ENCODE measurements around the gene VAV2.

The VAV2 gene

GRCh38 chr9:133995012-133995896 is 3.1 kb upstream of the VAV2 start:
- Histone ChIP-seq H3K36me3 (ENCODE audit: control insufficient read depth, insufficient read depth, low read length) (no peaks in the 10 kb centered on the region), H3K4me1 (peaks cover 4% of the 10 kb centered on the region), H3K9ac (no peak overlapping the region), H3K4me3 (ENCODE audit: low read depth, low read length) (no peak overlapping the region), H3K27me3 (ENCODE audit: control insufficient read depth, insufficient read depth, low read length) (no peaks in the 10 kb centered on the region), H3K4me2 (ENCODE audit: low read length) (no peak overlapping the region), H3K9me3 (ENCODE audit: control insufficient read depth, low read length) (no peaks in the 10 kb centered on the region), H3K27ac (no peak overlapping the region), H2AFZ (no peak overlapping the region), H3K79me2 (peaks cover 2% of the 10 kb centered on the region)
- TF ChIP-seq, protein P1, sequence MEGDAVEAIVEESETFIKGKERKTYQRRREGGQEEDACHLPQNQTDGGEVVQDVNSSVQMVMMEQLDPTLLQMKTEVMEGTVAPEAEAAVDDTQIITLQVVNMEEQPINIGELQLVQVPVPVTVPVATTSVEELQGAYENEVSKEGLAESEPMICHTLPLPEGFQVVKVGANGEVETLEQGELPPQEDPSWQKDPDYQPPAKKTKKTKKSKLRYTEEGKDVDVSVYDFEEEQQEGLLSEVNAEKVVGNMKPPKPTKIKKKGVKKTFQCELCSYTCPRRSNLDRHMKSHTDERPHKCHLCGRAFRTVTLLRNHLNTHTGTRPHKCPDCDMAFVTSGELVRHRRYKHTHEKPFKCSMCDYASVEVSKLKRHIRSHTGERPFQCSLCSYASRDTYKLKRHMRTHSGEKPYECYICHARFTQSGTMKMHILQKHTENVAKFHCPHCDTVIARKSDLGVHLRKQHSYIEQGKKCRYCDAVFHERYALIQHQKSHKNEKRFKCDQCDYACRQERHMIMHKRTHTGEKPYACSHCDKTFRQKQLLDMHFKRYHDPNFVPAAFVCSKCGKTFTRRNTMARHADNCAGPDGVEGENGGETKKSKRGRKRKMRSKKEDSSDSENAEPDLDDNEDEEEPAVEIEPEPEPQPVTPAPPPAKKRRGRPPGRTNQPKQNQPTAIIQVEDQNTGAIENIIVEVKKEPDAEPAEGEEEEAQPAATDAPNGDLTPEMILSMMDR (IDR thresholded peaks at IDR 0.05), result no peak

DNA sequence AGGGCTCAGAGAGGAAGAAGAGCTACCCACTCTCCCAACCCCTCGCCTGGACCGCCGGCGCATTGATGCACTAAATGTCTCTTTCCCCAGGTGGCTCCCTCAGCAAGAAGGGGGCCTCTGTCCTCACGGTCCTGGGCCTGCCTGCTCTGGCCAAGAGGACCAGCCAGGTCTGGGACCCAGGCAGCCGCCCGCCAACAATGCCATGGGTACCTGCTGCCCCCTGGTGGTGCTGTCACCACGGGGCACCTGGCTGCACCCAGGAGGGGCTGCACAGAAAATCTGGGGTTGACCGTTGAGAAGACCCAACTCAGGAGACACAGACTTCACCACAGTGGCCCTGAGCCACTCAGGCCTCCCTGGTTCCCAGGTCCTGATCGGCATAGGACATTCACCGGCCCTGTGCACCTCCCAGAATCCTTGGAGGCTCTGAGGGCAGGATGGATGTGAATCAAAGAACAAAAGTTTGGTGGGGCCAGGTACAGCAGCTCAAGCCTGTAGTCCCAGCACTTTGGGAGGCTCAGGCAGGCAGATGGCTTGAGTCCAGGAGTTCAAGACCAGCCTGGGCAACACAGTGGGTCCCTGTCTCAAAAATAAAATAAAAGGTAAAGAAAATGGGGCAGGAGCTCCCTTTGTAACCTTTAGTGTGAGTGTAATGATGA is 2.4 kb upstream of the VAV2 start:
- H3K79me2 ChIP-seq, result peaks cover 2% of the 10 kb centered on the region
- no peak overlapping the region for H3K9ac ChIP-seq
- no peaks in the 10 kb centered on the region for H3K27me3 ChIP-seq (ENCODE audit: control insufficient read depth, insufficient read depth, low read length)
- TF ChIP-seq, protein P1 (IDR thresholded peaks at IDR 0.05), result peak; percentile 93
- H3K27ac ChIP-seq, result no peak overlapping the region
- no peaks in the 10 kb centered on the region for H3K36me3 ChIP-seq (ENCODE audit: control insufficient read depth, insufficient read depth, low read length)
- H3K9me3 ChIP-seq (ENCODE audit: control insufficient read depth, low read length), result no peaks in the 10 kb centered on the region
- peaks cover 4% of the 10 kb centered on the region for H3K4me1 ChIP-seq
- no peak overlapping the region for H3K4me3 ChIP-seq (ENCODE audit: low read depth, low read length)
- H2AFZ ChIP-seq, result no peak overlapping the region
- H3K4me2 ChIP-seq (ENCODE audit: low read length), result no peak overlapping the region

GRCh38 chr9:133993635-133994253 is 1.6 kb upstream of the VAV2 start:
- Histone ChIP-seq H3K4me3 (ENCODE audit: low read depth, low read length) (peak overlapping the region; percentile 88), H3K36me3 (ENCODE audit: control insufficient read depth, insufficient read depth, low read length) (no peaks in the 10 kb centered on the region), H3K79me2 (peaks cover 2% of the 10 kb centered on the region), H3K9me3 (ENCODE audit: control insufficient read depth, low read length) (no peaks in the 10 kb centered on the region), H2AFZ (peak overlapping the region; percentile 85), H3K27ac (no peak overlapping the region), H3K27me3 (ENCODE audit: control insufficient read depth, insufficient read depth, low read length) (no peaks in the 10 kb centered on the region), H3K4me2 (ENCODE audit: low read length) (peak overlapping the region; percentile 99), H3K9ac (no peak overlapping the region), H3K4me1 (peaks cover 4% of the 10 kb centered on the region)
- TF ChIP-seq, protein P1 (IDR thresholded peaks at IDR 0.05), result no peak

DNA sequence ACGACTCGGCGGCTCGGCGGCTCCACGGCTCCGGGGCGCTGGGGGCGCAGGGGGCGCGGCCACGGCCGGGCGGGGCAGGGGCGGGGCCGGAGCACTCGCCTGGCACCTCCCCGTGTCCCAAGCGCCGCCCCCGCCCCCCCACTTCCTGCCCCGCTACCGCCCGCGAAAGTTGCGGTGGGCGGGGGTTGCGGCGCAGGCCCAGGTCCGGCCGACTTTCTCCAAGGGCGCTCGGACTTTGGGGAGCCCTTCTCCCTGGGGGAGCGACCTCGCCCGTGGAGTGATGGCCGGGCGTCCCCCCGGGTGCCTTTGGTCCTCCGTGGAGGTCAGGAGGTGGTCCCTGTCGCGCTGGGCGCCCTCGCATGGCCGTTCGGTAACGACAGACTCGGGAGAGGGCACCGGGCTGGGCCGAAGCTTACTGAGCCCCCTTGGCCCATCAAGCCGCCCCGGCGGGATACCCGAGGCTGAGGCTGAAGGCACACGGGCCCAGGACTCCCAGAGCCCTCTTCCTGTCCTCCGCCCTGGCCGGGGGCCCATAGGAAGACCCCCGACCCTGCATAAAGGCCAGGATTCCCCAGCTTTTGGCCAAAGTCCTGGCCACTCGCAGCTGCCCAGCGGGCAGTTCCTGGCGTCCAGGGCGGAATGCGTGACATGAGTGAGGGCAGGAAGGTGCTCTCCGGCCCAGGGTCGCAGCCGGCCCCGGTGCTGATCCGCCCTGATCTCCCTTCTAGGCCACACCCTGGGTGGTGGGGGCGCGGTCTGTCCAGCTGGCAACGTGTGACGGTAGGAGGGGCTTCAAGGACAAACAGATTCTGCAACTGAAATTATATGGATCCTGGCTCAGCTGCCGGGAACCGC is 883 bp upstream of the VAV2 start:
- H3K4me3 ChIP-seq (ENCODE audit: low read depth, low read length), result peak overlapping the region; percentile 88
- H3K4me2 ChIP-seq (ENCODE audit: low read length), result peak overlapping the region; percentile 99
- H3K27me3 ChIP-seq (ENCODE audit: control insufficient read depth, insufficient read depth, low read length), result no peaks in the 10 kb centered on the region
- no peaks in the 10 kb centered on the region for H3K9me3 ChIP-seq (ENCODE audit: control insufficient read depth, low read length)
- H3K9ac ChIP-seq, result no peak overlapping the region
- H2AFZ ChIP-seq, result peak overlapping the region; percentile 85
- TF ChIP-seq, protein P1 (IDR thresholded peaks at IDR 0.05), result peak; percentile 31
- H3K27ac ChIP-seq, result peak overlapping the region; percentile 75
- no peaks in the 10 kb centered on the region for H3K36me3 ChIP-seq (ENCODE audit: control insufficient read depth, insufficient read depth, low read length)
- H3K4me1 ChIP-seq, result peaks cover 4% of the 10 kb centered on the region
- H3K79me2 ChIP-seq, result peaks cover 2% of the 10 kb centered on the region
